K562 (cell line): ENCODE measurements around the gene LRP2.

Experiments used
- EZH2 ChIP-seq: IDR thresholded peaks from 2 replicates; pipeline ENCODE4 v1.6.1; 2012; ENCODE audit warnings: low read depth, mild to moderate bottlenecking, inconsistent platforms, low read length, borderline replicate concordance
- FOXJ3 ChIP-seq: sonication (generic); formaldehyde crosslinking; IDR thresholded peaks from 2 replicates; pipeline ENCODE4 v1.4.0; 2020; ENCODE audit warnings: mild to moderate bottlenecking, missing genetic modification reagents
- GABPA ChIP-seq: fragments of 200-800 bp; sonication (Bioruptor generic); conservative IDR thresholded peaks from 2 replicates; pipeline ENCODE4 v1.6.1; 2016; ENCODE audit warnings: low read depth, missing genetic modification characterization, missing compliant biosample characterization
- HNRNPL ChIP-seq: fragments of 200-400 bp; formaldehyde crosslinking; IDR thresholded peaks from 2 replicates; pipeline ENCODE4 v1.6.1; 2017; ENCODE audit warnings: low read depth, mild to moderate bottlenecking, low read length
- RCOR1 ChIP-seq, 2 experiments: IDR thresholded peaks; 2 replicates each; pipeline ENCODE4 v1.6.1; 2012; ENCODE audit warnings: low read depth in 2 of 2, low read length in 2 of 2, borderline replicate concordance in 1 of 2, improper control_type of control experiment in 1 of 2
- RNF2 ChIP-seq: sonication (generic); IDR thresholded peaks from 2 replicates; pipeline ENCODE4 v1.6.1; 2016
- TARDBP ChIP-seq: fragments of 450-650 bp; IDR thresholded peaks from 2 replicates; pipeline ENCODE4 v1.6.1; 2016
- TF ChIP-seq, protein P1 (sequence below), 3 experiments: IDR thresholded peaks in 2 of 3; conservative IDR thresholded peaks in 1 of 3; 2 replicates each; pipeline ENCODE4 v1.5.1; 2011 to 2012; ENCODE audit warnings: low read length in 3 of 3, mild to moderate bottlenecking in 3 of 3, control low read depth in 2 of 3, improper control_type of control experiment in 1 of 3, inconsistent platforms in 1 of 3, low read depth in 1 of 3, mixed read lengths in 1 of 3, moderate library complexity in 1 of 3; ENCODE audit not compliant: insufficient read depth in 2 of 3
- TF ChIP-seq, protein P2 (sequence below): fragments of 150-350 bp; IDR thresholded peaks from 2 replicates; pipeline ENCODE4 v1.6.1; 2014; ENCODE audit warnings: low read depth, mild to moderate bottlenecking, low read length, borderline replicate concordance

DNA sequence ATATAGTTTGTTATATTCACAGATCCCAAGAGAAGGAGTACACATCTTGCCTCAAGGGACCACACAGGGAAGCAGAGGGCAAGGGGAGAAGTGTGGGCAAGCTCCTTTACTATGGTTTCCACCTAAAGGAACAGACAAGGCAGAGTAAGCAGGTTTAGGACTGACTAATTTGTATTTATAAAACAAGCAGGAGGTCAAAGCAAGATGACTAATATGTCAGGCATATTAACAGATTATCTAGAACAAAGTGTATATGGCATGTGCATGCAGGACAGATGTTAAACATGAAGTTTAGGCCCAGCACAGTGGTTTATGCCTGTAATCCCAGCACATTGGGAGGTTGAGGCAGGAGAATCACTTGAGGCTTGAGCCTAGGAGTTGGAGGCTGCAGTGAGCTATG is 3.7 kb upstream of the LRP2 start:
- no peak for TF ChIP-seq EZH2
- no peak for TF ChIP-seq TARDBP
- no peak for TF ChIP-seq RNF2
- no peak for TF ChIP-seq GABPA
- no peak for TF ChIP-seq HNRNPL
- no peak for TF ChIP-seq RCOR1 (IDR thresholded peaks at IDR 0.05; ENCODE audit: borderline replicate concordance in 1 of 2, low read depth in 2 of 2, low read length in 2 of 2)
- TF ChIP-seq, protein P1, sequence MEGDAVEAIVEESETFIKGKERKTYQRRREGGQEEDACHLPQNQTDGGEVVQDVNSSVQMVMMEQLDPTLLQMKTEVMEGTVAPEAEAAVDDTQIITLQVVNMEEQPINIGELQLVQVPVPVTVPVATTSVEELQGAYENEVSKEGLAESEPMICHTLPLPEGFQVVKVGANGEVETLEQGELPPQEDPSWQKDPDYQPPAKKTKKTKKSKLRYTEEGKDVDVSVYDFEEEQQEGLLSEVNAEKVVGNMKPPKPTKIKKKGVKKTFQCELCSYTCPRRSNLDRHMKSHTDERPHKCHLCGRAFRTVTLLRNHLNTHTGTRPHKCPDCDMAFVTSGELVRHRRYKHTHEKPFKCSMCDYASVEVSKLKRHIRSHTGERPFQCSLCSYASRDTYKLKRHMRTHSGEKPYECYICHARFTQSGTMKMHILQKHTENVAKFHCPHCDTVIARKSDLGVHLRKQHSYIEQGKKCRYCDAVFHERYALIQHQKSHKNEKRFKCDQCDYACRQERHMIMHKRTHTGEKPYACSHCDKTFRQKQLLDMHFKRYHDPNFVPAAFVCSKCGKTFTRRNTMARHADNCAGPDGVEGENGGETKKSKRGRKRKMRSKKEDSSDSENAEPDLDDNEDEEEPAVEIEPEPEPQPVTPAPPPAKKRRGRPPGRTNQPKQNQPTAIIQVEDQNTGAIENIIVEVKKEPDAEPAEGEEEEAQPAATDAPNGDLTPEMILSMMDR (IDR thresholded peaks at IDR 0.05 in 2 of 3, conservative IDR thresholded peaks at IDR 0.05 in 1 of 3; ENCODE audit: insufficient read depth in 2 of 3, low read depth in 1 of 3, low read length in 3 of 3) = no peak
- no peak for TF ChIP-seq FOXJ3 (CRISPR knock-in tag)
- TF ChIP-seq, protein P2, sequence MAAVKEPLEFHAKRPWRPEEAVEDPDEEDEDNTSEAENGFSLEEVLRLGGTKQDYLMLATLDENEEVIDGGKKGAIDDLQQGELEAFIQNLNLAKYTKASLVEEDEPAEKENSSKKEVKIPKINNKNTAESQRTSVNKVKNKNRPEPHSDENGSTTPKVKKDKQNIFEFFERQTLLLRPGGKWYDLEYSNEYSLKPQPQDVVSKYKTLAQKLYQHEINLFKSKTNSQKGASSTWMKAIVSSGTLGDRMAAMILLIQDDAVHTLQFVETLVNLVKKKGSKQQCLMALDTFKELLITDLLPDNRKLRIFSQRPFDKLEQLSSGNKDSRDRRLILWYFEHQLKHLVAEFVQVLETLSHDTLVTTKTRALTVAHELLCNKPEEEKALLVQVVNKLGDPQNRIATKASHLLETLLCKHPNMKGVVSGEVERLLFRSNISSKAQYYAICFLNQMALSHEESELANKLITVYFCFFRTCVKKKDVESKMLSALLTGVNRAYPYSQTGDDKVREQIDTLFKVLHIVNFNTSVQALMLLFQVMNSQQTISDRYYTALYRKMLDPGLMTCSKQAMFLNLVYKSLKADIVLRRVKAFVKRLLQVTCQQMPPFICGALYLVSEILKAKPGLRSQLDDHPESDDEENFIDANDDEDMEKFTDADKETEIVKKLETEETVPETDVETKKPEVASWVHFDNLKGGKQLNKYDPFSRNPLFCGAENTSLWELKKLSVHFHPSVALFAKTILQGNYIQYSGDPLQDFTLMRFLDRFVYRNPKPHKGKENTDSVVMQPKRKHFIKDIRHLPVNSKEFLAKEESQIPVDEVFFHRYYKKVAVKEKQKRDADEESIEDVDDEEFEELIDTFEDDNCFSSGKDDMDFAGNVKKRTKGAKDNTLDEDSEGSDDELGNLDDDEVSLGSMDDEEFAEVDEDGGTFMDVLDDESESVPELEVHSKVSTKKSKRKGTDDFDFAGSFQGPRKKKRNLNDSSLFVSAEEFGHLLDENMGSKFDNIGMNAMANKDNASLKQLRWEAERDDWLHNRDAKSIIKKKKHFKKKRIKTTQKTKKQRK = no peak
